DMS153 treated with DMSO at 0.1 percent for 48 hours (cell line): ENCODE measurements around the gene SVIL.
"Not testable (repeated sequence)": the region's sequence is repeated elsewhere in the genome, so short reads cannot be mapped to it uniquely, and the experiment has no call there.

Experiments used
- DNase-seq: peaks from one replicate; lab custom pipeline; 2025; ENCODE audit not compliant: unreplicated experiment; lab: John Stamatoyannopoulos, UW

The SVIL gene

DNA sequence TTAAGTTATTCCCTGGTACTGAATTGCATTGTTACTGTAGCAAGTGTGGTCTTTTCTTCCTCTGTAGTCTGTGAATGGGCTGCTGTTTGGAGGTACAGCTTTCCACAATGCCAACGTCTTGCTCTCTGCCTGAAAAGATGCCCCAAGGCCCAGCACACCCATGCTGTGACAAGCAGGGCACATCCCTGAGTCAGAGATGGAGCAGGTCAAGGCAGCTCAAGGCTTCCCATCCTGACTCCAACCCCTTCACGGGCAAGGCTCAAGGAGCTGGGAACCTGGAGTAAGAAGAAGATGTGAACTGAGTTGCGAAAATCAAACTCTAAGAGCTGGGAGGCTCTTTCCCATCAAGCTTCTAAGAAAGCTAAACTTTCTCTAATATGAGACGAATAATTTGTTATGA lies 27.2 kb downstream of the SVIL start:
- no peak for DNase-seq

DNA sequence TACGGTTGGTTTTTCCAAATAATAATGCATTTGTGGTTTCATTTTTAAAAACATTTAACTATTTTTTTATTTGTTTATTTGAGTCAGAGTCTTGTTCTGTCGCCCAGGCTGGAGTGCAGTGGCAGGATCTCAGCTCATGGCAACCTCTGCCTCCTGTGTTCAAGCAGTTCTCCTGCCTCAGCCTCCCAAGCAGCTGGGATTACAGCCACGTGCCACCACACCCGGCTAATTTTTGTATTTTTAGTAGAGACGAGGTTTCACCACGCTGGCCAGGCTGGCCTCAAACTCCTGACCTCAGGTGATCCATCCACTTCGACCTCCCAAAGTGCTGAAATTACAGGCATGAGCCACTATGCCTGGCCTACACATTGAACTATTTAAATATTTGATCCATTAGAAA lies 28.1 kb downstream of the SVIL start:
- DNase-seq, result not testable (repeated sequence)

- DNase-seq, result no peak
Measured at GRCh38 chr10:29604291-29604825, 30.4 kb downstream of the SVIL start.

- DNase-seq, result no peak
Measured at GRCh38 chr10:29603223-29603896, 31.4 kb downstream of the SVIL start.

DNA sequence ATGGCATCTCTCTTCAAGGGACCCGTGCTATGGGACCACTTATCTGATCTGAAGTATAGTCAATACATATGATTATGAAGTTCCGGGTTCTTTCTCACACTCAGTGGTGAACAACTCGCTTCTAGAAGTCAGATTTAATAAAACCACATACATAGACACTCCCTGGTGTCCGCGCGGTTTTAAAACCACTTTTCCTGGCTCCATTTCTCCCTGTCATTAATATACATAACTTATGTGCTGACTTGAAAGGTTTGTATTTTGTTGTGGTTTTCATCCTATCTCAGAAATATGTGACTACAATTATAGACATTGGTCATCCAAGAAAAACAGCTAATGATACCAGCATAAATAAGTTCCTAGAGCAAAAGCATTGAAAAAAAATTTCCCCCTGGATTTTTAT lies 34.0 kb downstream of the SVIL start:
- no peak for DNase-seq

GRCh38 chr10:29600067-29600466 lies 34.7 kb downstream of the SVIL start:
- DNase-seq, result no peak

DNA sequence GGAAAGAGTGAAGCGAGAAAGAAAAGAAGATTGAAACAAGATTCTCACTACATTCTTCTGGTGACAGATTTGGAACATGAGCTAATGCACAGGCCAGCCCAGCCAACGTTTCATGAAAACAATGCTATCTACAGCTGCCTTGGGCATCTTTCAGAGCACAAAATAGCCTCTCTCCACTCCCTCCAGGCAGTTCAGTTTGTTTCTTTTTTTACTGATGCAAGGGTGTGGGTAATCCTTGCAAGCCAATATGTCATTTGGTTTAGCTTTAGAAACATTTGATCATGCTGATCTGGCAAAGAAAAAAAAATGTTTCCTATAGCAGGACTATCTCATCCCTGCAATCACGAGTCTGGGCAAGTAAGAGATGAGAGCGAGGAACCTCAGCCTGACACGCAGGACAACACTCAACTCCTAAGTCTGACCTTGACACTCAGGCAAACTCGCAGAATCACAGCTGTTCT lies 35.9 kb downstream of the SVIL start:
- DNase-seq, result no peak

- DNase-seq, result no peak
Measured at GRCh38 chr10:29596826-29597225, 37.9 kb downstream of the SVIL start.

DNA sequence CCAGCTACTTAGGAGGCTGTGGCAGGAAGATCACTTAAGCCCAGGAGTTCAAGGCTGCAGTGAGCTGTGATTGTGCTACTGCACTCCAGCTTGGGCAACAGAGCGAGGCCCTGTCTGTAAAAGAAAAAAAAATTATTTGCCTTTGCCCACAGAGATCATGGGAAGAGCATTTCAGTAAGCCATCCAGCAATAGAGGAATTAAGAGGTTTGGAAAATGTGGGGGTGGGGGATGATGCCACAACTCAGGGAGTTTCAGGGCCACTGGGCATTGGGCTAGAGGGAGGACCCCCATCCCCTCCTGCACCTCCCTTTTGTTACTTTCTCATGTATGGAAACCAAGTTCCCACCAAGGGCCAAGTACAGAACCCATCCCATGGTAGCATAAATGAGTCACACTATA lies 38.4 kb downstream of the SVIL start:
- no peak for DNase-seq

DNA sequence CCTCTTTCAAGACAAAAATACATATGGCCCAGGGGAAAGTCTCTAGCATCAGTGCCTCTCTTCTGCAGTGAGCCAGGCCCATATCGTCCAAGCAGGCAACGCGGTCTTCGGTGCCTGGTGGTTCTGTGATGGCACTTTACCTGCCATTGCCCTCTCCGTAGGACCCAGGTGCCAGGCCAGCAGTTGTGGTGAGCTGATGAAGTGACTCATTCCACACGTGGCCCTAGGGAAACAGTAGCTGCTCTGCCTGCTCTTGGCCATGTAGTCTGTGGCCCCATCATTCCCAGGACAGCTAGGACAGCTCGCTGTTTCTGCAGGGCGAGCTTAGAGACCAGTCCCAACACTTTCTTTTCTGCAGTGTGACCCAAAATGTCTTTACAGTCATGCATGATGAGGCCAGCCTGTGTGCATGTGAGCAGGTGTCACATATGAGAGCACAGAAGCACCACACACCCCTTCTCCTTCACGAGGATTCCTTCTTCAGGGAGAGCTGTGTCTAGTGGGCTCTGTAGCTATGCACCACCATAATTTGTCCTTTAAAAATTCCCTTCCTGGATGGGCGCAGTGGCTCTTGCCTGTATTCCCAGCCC lies 39.0 kb downstream of the SVIL start:
- no peak for DNase-seq

DNA sequence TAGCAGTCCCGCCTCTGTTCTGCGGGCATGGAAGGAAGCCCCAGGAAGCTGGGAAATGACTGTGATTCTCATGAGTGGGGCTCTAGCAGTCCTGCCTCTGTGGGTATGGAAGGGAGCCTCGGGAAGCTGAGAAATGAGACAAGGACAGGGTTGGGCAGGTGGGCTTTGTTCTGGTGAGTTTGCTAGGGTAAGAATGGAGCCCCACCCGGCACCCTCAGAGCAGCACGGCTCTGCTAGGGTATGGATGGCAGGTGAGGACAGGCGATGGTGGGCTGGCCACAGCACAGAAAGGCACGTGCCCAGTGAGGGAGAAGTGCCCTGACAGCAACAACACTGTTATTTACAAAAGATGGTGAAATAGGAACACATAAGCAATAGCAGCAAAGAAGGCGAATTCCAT lies 39.6 kb downstream of the SVIL start:
- no peak for DNase-seq

DNA sequence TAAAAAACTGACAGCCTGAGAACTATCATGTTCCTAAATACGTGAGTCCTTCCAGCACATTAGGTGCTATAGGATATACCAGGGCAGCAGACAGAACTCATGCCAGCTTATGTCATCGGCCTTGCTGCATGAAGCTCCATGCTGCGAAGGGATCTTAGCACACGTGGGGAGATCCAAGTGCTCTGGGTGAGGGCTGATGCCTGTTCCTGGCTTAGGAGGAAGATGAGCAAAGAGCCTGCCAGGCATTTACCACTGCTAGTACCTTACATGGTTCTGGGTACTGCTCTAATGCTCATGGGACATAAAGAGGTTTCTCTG lies 43.2 kb downstream of the SVIL start:
- no peak for DNase-seq

GRCh38 chr10:29590915-29591650 lies 43.7 kb downstream of the SVIL start:
- no peak for DNase-seq

DNA sequence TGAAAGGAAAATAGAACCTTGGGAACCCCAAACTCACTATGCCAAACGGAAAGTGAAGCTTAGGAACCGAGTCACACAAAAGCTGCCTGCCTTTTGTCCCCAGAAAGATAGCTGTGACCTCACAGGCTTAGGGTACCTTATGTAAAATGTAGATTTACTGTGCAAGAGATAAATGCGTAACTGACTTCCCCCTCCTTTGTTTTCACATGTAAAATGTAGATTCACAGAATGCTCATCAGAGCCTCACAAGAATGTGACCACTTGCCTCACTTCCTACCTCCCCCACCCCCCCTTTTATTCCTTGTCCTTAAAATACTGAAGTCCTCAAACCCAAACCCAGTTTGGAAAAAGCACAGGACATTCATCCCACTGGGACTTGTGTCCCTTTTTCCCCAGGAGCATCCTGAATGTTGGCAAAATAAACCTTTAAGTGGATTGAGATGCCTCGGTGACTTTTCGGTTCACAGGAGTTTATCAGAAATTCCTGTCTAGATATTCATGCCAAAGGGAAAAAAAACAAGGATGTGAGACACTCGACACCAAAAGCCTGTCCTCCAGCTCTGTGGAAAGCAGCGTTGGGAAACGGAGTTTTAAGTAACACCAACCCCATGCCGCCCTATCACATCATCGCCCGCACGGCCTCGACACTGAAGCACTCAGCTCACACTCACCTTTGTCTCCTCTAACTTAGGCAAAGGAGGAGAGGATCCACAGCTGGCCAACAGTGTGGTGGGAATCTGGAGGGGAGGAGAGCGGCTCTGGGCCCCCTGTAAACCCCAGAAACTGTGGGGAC lies 45.9 kb downstream of the SVIL start:
- DNase-seq, result no peak

GRCh38 chr10:29587750-29588628 lies 46.8 kb downstream of the SVIL start:
- not testable (repeated sequence) for DNase-seq

DNA sequence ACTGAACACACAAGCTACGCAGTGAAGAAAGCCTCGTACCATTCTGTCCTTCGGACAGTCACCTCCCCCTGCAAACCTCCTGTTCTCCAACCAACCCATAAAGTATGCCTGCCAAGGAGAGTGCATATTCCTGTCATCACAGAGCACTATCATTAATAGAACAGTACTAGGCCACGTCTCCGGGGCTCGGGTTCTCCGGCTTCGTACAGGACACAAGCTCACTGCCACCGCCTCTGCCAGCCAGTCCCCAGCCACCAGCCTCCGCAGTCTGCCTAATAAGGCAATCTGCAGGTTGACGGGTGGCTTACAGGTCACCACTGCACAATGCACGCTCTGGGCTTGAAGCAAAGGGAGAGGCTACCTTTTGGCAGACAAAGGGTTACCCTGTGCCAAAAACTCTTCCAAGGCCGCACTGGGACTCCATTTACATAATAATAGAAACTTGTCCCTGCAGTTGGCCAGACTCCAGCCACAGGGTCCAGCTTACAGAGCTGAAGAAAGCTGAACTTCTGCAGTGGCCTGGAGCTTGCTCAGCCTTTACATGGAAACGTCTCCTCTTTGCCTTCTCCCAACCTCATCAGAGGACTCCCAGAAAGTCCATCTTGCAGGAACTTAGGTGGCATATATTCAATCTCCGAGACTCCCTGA lies 47.5 kb downstream of the SVIL start:
- not testable (repeated sequence) for DNase-seq

DNA sequence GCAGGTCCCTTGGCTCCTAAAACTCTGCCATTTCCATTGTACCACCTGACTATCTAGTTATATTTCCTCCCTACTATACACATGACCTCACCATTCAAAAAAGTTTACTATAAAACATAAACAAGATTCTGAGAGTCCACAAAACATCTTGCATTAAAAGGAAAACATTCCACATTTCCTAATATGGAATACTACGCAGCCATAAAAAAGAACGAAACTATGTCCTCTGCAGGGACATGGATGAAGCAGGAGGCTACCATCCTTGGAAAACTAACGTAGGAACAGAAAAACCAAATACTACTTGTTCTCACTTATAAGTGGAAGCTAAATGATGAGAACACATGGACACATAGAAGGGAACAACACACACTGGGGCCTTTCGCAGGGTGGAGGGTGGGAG lies 48.3 kb downstream of the SVIL start:
- no peak for DNase-seq

GRCh38 chr10:29585488-29585976 lies 49.2 kb downstream of the SVIL start:
- DNase-seq, result no peak

- no peak for DNase-seq
Measured at GRCh38 chr10:29584436-29584835, 50.3 kb downstream of the SVIL start.

- DNase-seq, result no peak
Measured at GRCh38 chr10:29583674-29584073, 51.1 kb downstream of the SVIL start.
